Endodermal cell (in vitro differentiated cells): ENCODE measurements around the gene SERINC2. TPM values are rescaled to one million over a fixed set of nuclear protein-coding genes. Genes with fewer than 3 reads are reported as not detected.

Source experiments
- DNase-seq: peaks from one replicate; pipeline ENCODE4 v3.0.0-alpha.2; 2017
- H3K27ac ChIP-seq: 2 replicates; pipeline ENCODE4 v1.5.1; 2013; ENCODE audit warnings: mild to moderate bottlenecking, low read depth, low read length, moderate library complexity
- H3K27me3 ChIP-seq: 2 replicates; pipeline ENCODE4 v1.6.1; 2013; ENCODE audit warnings: mild to moderate bottlenecking, low read length, moderate library complexity; ENCODE audit not compliant: insufficient read depth, control insufficient read depth, poor library complexity, severe bottlenecking
- H3K36me3 ChIP-seq: 2 replicates; pipeline ENCODE4 v1.7.0; 2013; ENCODE audit warnings: mild to moderate bottlenecking, low read length, moderate library complexity; ENCODE audit not compliant: control insufficient read depth, insufficient read depth
- H3K4me1 ChIP-seq: one replicate; pipeline ENCODE4 v1.7.0; 2013; ENCODE audit warnings: low read length; ENCODE audit not compliant: control insufficient read depth, insufficient read depth
- H3K4me3 ChIP-seq: 2 replicates; pipeline ENCODE4 v1.5.1; 2013; ENCODE audit warnings: mild to moderate bottlenecking, low read length, moderate library complexity
- H3K9ac ChIP-seq: 2 replicates; pipeline ENCODE4 v1.6.1; 2013; ENCODE audit warnings: mild to moderate bottlenecking, low read length, moderate library complexity; ENCODE audit not compliant: poor library complexity, severe bottlenecking; ENCODE audit errors: extremely low read depth
- H3K9me3 ChIP-seq: 2 replicates; pipeline ENCODE4 v1.6.1; 2013; ENCODE audit warnings: mild to moderate bottlenecking, low read length, moderate library complexity; ENCODE audit not compliant: control insufficient read depth
- H3K27ac Mint-ChIP-seq: 2 replicates; pipeline ENCODE4 v1.8.0; 2020; ENCODE audit warnings: mixed read lengths
- H3K27me3 Mint-ChIP-seq: 2 replicates; pipeline ENCODE4 v1.8.0; 2021; ENCODE audit warnings: mild to moderate bottlenecking, mixed read lengths; ENCODE audit not compliant: insufficient read depth
- H3K36me3 Mint-ChIP-seq: 2 replicates; pipeline ENCODE4 v1.8.0; 2020; ENCODE audit warnings: low read depth, mixed read lengths
- H3K4me1 Mint-ChIP-seq: 2 replicates; pipeline ENCODE4 v1.8.0; 2020; ENCODE audit warnings: mixed read lengths
- H3K4me3 Mint-ChIP-seq: 2 replicates; pipeline ENCODE4 v1.8.0; 2020; ENCODE audit warnings: mild to moderate bottlenecking, moderate library complexity, mixed read lengths
- H3K9me3 Mint-ChIP-seq: 2 replicates; pipeline ENCODE4 v1.8.0; 2020; ENCODE audit warnings: mild to moderate bottlenecking, mixed read lengths
- WGBS, 2 experiments: methylation state at CpG; one replicate each; pipeline versions ENCODE4 v1.1.5 to v1.1.7; 2013; ENCODE audit warnings: missing lambda C conversion rate in 2 of 2, mixed read lengths in 1 of 2; ENCODE audit not compliant: insufficient coverage in 1 of 2, insufficient read length in 1 of 2; 5-methylcytosine and 5-hydroxymethylcytosine counted together
- long read RNA-seq, 4 experiments: library from polyadenylated mRNA in 2 of 4; library from RNA in 1 of 4; library from capped mRNA in 1 of 4; stranded (forward) in 3 of 4; unstranded in 1 of 4; transcript quantifications; one replicate each; pipeline ENCODE4 v2.0.0, GENCODE V29; 2020 to 2021; ENCODE audit warnings: inconsistent platforms in 1 of 4
- polyA plus RNA-seq, 2 experiments: library from polyadenylated mRNA; stranded (reverse); fragments of 50-300 nt; gene quantifications; one replicate each; pipeline ENCODE4 v1.2.3, GENCODE V29; 2013
- total RNA-seq, 2 donors: library from RNA; stranded (reverse); fragmentation: NEBNext Ultra II Directional in 1 of 2; extraction: Animal tissue kit (Norgen Biotek cat#: 25700) in 1 of 2; gene quantifications; 2 replicates in 1 of 2; 3 replicates in 1 of 2; pipeline ENCODE4 v1.2.1, GENCODE V29; 2021
- TF ChIP-seq, protein P1 (sequence below): fragments of 200-600 bp; sonication (generic); conservative IDR thresholded peaks from 2 replicates; pipeline ENCODE4 v1.5.0; 2021; ENCODE audit warnings: antibody characterized with exemption, mild to moderate bottlenecking

SERINC2 gene
- total RNA-seq, result 10 to 100 TPM; 25.9 to 35.1 TPM
- polyA plus RNA-seq (2013, experiment 1 of 2), result 37.5 TPM
- 31.6 TPM for polyA plus RNA-seq (2013, experiment 2 of 2)
- long read RNA-seq, experiment 1, transcript SERINC2-201 (10 exons, 1,997 nt), result major isoform, 13 of 29 reads
- long read RNA-seq, experiment 1, partial matches to known transcripts, result 12 of 29 reads
- long read RNA-seq, experiment 1, other reads (novel, unspliced or antisense), result 4 of 29 reads
- long read RNA-seq, experiment 2, transcript SERINC2-201 (10 exons, 1,997 nt), result major isoform, 98 of 114 reads
- long read RNA-seq, experiment 2, partial matches to known transcripts, result 5 of 114 reads
- long read RNA-seq, experiment 2, other reads (novel, unspliced or antisense), result 11 of 114 reads
- long read RNA-seq, experiment 3, transcript SERINC2-201 (10 exons, 1,997 nt), result major isoform, 46 of 56 reads
- long read RNA-seq, experiment 3, partial matches to known transcripts, result 7 of 56 reads
- long read RNA-seq, experiment 3, other reads (novel, unspliced or antisense), result 3 of 56 reads
- long read RNA-seq, experiment 4, transcript SERINC2-201 (10 exons, 1,997 nt), result major isoform, 13 of 18 reads
- long read RNA-seq, experiment 4, partial matches to known transcripts, result 4 of 18 reads
- long read RNA-seq, experiment 4, other reads (novel, unspliced or antisense), result 0 of 18 reads

DNA sequence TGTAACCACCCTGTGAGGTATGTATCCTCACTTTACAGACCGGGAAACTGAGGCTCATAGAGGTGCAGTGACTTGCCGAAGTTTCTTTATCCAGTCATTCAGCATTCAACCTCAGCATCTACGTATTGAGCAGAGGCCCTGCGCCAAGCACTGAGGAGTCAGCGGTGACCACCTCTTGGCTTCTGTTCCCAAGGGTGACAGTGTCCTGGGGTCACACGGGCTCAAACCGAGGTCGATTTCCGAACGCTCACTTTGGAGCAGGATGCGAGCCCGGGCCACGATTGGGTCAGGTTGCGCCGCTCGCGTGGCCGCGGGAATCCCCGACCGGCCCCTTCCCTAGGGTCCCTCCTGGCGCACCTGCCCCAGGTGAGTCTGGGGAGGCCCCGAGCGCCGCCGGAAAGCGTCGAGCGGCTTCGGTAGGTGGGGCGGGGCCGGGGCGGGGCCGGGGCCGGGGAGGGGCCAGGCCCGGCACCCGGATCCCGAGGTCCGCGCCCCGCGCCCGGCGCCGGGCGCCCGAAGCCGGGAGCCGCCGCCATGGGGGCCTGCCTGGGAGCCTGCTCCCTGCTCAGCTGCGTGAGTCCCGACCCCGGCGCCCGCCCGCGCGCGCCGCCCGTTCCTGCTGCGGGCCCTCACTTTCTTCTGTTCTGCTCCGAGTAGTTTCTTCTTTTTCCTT, at the start of gene SERINC2:
Gene SERINC2, plus strand, starts transcription at position 482 of the 673 bp plus-strand sequence. Its CDS starts 53 bp downstream, at position 535.
- Mint-ChIP-seq H3K27me3 (peaks cover 25% of the 10 kb centered on the region), H3K9me3 (no peaks in the 10 kb centered on the region), H3K4me1 (peaks cover 11% of the 10 kb centered on the region), H3K4me3 (peak within 1 kb of the TSS; percentile 96), H3K36me3 (peaks cover 7% of the 10 kb centered on the region), H3K27ac (peak within 1 kb of the TSS; percentile 81)
- peaks cover 5% of the 10 kb centered on the region for H3K4me1 ChIP-seq
- TF ChIP-seq, protein P1, sequence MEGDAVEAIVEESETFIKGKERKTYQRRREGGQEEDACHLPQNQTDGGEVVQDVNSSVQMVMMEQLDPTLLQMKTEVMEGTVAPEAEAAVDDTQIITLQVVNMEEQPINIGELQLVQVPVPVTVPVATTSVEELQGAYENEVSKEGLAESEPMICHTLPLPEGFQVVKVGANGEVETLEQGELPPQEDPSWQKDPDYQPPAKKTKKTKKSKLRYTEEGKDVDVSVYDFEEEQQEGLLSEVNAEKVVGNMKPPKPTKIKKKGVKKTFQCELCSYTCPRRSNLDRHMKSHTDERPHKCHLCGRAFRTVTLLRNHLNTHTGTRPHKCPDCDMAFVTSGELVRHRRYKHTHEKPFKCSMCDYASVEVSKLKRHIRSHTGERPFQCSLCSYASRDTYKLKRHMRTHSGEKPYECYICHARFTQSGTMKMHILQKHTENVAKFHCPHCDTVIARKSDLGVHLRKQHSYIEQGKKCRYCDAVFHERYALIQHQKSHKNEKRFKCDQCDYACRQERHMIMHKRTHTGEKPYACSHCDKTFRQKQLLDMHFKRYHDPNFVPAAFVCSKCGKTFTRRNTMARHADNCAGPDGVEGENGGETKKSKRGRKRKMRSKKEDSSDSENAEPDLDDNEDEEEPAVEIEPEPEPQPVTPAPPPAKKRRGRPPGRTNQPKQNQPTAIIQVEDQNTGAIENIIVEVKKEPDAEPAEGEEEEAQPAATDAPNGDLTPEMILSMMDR, result no peak
- 3 to 7% methylated on average over 38 to 63 of the region's 63 CpGs for WGBS, 2 experiments
- H3K27me3 ChIP-seq, result peaks cover 25% of the 10 kb centered on the region
- H3K27ac ChIP-seq, result peak within 1 kb of the TSS; percentile 96
- H3K4me3 ChIP-seq, result peak within 1 kb of the TSS; percentile 89
- peak; percentile 84 for DNase-seq
- H3K9ac ChIP-seq, result peak within 1 kb of the TSS; percentile 55
- H3K9me3 ChIP-seq, result no peaks in the 10 kb centered on the region
- H3K36me3 ChIP-seq, result no peaks in the 10 kb centered on the region

DNA sequence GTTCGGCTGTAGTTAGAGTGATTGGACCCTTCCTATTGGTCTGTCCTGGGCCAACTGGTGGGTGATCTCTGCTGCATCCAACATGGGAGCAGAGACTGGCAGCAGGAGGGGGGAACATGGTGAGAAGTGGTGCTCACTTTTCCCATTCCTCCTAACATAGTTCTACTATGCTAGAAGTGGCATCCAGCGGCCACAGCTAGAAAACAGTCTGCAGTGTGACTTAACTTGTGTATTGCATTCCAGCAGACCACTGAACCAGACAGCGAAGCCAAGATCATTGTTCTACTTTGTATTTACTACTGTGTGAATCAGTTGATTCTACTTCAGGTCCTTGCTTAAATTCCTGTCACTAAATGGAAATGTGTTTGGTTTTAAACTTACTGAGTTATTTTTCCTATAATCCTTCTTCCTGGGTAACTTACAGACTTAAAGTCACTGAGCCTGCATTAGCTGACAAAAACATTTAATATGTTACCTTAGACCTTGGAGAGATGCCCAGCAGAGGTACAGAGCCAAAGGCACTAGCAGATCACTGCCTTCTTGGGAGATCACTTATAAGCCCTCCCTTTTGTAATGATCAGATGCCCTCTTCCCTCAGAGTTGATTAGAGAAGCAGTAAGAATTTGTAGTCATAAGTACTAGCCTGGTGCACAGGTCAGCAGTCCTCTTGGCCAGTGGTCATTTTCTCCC, 48.3 kb upstream of the SERINC2 start:
- no peaks in the 10 kb centered on the region for H3K27me3 Mint-ChIP-seq
- TF ChIP-seq, protein P1, result no peak
- no peak for DNase-seq
- Histone ChIP-seq H3K9ac (peak overlapping the region; percentile 21), H3K9me3 (no peaks in the 10 kb centered on the region), H3K27me3 (no peaks in the 10 kb centered on the region), H3K36me3 (peaks cover 59% of the 10 kb centered on the region), H3K27ac (no peak overlapping the region), H3K4me3 (peak overlapping the region; percentile 11), H3K4me1 (peaks cover 11% of the 10 kb centered on the region)
- H3K4me1 Mint-ChIP-seq, result peaks cover 16% of the 10 kb centered on the region
- 96 to 100% methylated on average over 3 of the region's 3 CpGs for WGBS, 2 experiments
- H3K4me3 Mint-ChIP-seq, result no peak overlapping the region
- H3K36me3 Mint-ChIP-seq, result peaks cover 44% of the 10 kb centered on the region
- peak overlapping the region; percentile 52 for H3K27ac Mint-ChIP-seq
- H3K9me3 Mint-ChIP-seq, result no peaks in the 10 kb centered on the region

DNA sequence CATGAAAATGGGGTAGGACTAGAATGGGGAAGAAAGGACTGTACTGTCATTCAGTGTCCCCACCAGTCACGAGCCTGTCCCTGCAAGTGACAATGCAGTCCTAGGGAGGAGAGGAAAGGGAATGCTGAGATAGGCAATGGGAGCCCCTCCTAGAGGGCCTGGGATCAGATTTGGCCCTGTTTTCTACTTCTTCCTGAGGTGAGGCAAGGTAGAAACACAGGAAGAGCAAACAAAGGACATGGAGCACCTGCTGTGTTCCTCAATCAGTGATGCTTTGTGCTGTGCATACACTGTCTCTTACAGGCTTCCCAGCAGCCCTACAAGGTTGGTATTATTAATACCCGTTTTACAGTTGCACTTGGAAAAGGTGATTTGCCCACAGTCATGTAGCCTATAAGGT, 46.2 kb upstream of the SERINC2 start:
- peak; percentile 63 for DNase-seq
- Mint-ChIP-seq H3K4me3 (no peak overlapping the region), H3K9me3 (no peaks in the 10 kb centered on the region), H3K36me3 (peaks cover 35% of the 10 kb centered on the region), H3K27me3 (no peaks in the 10 kb centered on the region), H3K4me1 (peaks cover 31% of the 10 kb centered on the region), H3K27ac (peak overlapping the region; percentile 82)
- 76 to 78% methylated on average over 1 to 2 of the region's 2 CpGs for WGBS, 2 experiments
- H3K4me1 ChIP-seq, result peaks cover 18% of the 10 kb centered on the region
- H3K4me3 ChIP-seq, result no peak overlapping the region
- H3K36me3 ChIP-seq, result peaks cover 46% of the 10 kb centered on the region
- H3K27me3 ChIP-seq, result no peaks in the 10 kb centered on the region
- no peaks in the 10 kb centered on the region for H3K9me3 ChIP-seq
- H3K9ac ChIP-seq, result no peak overlapping the region
- TF ChIP-seq, protein P1, result no peak
- no peak overlapping the region for H3K27ac ChIP-seq
